NOMO-1 treated with DMSO at 0.1 percent for 48 hours (cell line): ENCODE measurements around the gene TMED10.
A peak's percentile ranks its signal among the peaks of the same experiment; 100 is the strongest.
"Not testable (repeated sequence)": the region's sequence is repeated elsewhere in the genome, so short reads cannot be mapped to it uniquely, and the experiment has no call there.

Source experiments
- DNase-seq: peaks from one replicate; lab custom pipeline; 2025; ENCODE audit not compliant: unreplicated experiment; lab: John Stamatoyannopoulos, UW

The TMED10 gene

GRCh38 chr14:75128596-75128990, 47.8 kb downstream of the TMED10 start:
- DNase-seq = peak; percentile 28

GRCh38 chr14:75127903-75128595, 48.4 kb downstream of the TMED10 start:
- no peak for DNase-seq

- not testable (repeated sequence) for DNase-seq
Measured at GRCh38 chr14:75127474-75127820, 49.0 kb downstream of the TMED10 start.

- peak; percentile 76 for DNase-seq
Measured at GRCh38 chr14:75126679-75127473, 49.5 kb downstream of the TMED10 start, which contains the start of gene NEK9. Gene NEK9, minus strand, starts transcription at chr14:75127048. Its CDS starts 127 bp downstream, at chr14:75126921.

GRCh38 chr14:75126121-75126544, 50.3 kb downstream of the TMED10 start:
- peak; percentile 49 for DNase-seq

DNA sequence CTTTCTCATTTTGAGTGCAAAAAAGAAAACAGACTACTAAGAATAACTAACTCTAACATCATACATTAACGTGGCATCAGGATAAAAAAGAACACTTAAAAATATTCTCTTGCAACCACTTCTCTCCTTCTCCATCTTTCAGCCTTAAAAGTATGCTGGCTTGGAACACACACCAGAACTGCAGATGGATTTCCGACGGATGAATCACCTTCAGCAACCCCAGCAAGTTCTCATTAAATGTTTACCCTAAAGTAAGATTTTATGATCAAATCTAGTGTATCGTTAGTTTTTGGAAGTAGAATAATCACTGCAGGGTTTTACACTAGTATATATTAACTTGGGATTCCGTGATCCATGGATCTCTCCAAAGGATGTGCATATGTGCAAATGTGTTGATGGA, 50.8 kb downstream of the TMED10 start:
- peak; percentile 61 for DNase-seq

- peak; percentile 64 for DNase-seq
Measured at GRCh38 chr14:75123991-75124390, 52.4 kb downstream of the TMED10 start.

GRCh38 chr14:75121552-75121951, 54.9 kb downstream of the TMED10 start:
- DNase-seq = no peak

DNA sequence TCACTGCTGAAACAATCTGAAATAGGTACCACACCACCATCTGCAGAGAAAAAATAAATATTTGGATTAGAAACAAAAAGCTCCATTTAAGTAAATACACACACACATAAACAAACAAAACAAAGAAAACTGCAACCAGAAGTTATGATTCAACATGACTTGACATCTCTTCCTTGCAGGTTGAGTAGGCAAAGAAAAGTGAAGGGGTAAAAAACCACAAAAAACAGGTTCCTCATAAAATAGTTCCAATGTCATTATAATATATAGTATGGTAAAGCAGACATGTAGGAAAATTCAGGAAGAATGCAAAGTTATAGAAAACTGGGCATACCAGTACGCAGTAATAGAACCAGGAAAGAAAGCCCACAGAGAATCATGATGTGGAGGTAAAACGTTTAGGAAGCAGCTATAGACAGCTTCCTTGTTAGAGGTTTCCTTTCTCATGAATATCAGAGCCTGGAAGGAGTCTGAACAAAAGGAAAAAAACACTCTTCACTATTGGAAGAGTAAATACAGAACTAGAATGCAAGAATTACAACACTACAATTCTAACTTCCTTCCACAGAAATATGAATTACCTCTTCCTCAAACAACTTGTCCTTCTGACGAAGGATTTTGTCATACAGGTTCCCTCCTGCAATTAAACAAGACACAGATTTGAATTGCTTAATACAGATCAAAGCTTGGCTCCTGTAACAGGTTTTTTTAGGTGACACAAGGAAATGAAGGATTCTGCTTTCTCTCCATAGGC, 55.7 kb downstream of the TMED10 start:
- peak; percentile 86 for DNase-seq

DNA sequence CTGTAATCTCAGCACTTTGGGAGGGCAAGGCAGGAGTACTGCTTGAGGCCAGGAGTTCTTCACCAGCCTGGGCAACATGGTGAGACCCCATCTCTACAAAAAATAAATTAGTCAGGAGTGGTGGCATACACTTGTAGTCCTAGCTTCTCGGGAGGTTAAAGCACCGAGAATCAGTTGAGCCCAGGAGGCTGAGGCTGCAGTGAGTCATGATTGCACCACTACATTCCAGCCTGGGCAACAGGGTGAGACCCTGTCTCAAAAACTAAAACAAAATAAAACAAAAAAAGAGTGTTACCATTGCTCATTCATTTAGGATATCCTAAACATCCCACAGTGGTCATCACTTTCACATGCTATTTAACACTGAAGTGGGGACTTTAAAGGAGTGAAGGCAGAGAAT, 57.4 kb downstream of the TMED10 start:
- no peak for DNase-seq

DNA sequence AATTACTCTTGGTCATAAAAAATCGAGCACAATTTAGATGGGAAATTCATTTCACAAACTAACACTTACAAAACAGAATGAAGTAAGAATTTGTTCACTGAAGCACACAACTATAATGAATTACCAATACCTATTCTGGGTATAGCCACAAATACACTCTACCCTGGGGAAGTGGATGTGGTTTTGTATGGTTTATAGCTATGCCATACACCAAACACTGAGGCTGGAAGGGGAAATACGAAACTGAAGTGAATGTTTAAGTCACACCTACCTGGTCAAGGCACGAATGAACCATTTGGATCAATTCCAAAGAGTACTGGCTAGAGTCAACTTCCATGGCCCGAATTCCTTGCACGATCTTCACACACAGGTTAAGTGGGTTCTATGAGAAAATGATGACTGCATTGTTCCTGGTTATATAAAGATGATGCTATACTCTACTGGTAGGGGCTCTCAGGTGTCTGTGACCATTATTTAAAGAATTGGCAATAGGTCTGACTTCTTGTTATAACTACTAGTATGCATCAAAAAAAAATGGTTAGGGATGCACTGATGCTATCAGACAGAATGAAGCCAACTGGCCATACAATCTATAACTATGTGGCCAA, 62.4 kb downstream of the TMED10 start:
- DNase-seq = no peak

- no peak for DNase-seq
Measured at GRCh38 chr14:75109877-75110276, 66.5 kb downstream of the TMED10 start.

DNA sequence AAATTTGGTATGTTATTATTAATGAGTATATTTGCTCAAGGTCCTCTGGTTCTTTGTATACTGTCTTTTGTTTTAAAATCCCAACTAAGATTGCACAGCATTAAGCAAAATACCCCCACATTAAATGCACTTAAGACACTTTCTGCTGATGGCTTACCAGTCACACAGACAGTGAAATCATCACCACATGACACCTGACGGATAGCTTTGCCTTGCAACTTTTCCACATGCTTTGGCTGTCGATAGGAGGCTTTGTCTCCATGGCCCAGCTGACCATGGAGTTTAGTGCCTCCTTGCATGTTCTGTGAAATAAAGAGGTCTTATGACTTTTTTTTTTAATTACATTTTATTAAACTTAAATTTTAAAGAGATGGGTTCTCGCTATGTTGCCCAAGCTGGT, 69.2 kb downstream of the TMED10 start:
- no peak for DNase-seq

GRCh38 chr14:75101491-75101890, 74.9 kb downstream of the TMED10 start:
- no peak for DNase-seq

- no peak for DNase-seq
Measured at GRCh38 chr14:75098682-75099081, 77.7 kb downstream of the TMED10 start.

DNA sequence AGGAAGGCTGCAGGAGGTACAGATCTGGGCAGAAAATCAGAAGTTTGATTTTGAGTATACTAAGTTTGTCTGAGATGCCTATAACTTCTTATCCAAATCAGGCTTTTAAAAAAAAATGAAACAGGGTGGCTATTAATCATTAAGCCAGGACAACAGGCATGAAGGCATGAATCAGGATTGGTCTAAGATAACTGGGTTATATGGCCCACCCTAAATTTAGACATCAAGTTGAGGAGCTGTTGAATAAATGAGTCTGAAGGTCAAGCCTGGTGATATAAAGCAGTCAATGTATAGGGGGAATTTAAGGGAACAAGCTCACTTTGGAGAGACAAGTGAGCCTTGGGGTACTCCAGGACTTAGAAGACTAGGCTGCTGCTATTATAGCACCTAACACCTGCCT, 78.2 kb downstream of the TMED10 start:
- no peak for DNase-seq

- DNase-seq = no peak
Measured at GRCh38 chr14:75096959-75097358, 79.5 kb downstream of the TMED10 start.

DNA sequence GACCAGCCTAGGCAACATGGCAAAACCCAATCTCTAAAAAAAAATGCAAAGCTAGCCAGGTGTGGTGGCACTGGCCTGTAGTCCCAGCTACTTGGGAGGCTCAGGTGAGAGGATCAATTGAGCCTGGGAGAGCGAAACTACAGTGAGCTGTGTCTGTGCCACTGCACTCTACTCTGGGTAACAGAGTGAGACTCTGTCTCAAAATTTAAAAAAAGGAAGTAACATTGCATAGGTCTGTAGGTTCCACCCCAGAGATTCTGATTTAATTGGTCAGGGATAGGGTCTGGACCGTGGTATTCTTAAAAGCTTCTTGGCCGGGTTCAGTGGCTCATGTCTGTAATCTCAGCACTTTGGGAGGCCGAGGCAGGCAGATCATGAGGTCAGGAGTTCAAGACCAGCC, 80.7 kb downstream of the TMED10 start:
- DNase-seq = no peak

GRCh38 chr14:75094896-75095295, 81.5 kb downstream of the TMED10 start:
- no peak for DNase-seq

GRCh38 chr14:75092698-75093097, 83.7 kb downstream of the TMED10 start:
- DNase-seq = no peak

DNA sequence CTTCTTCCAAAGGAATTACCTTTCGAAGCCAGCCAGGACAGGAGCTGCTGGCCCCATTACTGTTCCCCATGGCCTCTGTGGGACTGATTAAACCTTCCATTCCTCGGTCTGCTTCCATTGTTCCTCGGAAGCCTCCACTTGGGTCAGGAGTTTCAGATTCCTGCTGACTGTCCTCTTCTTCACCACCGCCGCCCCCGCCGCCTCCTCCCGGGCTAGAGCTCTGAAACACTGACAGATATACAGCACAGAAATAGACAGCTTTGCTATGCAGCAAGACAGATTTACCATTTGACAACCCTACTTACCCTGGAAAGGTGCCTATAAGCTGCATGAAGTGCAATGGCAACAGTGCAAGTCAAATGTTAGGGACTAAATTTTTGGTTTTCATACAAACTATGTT, 85.2 kb downstream of the TMED10 start:
- no peak for DNase-seq
